ENCODE data around the gene NCAPG2. TPM values are rescaled to one million over a fixed set of nuclear protein-coding genes. Genes with fewer than 3 reads are reported as not detected.
"Not testable (repeated sequence)": the region's sequence is repeated elsewhere in the genome, so short reads cannot be mapped to it uniquely, and the experiment has no call there.

Gene NCAPG2
- total RNA-seq, 1 experiment from 2014 or later: 41.1 TPM

DNA sequence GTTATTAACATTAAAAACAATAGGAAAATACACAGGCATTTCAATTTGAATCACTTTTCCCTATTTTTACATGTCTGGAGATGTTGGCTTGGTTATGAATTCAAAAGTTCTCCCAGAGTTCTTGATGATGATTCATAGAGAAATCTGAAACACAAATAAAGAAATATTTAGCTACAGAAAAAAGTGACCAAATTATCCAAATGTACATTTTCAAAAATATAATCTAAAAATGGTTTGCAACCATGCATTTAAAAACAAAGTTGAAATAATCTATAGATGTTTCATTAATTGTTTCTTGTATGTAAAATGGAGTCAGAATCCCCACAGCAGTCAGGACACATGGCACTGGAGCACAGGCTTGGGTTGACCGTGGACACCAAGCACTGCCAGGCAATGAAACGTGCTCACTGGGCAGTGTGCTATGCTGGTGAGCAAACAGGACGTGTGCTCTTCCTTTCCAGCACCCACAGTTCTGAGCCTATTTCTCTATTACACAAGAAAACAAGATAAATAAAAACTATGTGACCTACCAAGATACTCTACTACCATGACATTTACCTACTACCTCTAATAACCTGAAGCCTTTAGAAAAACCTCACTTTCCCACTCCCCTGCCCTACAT lies 72.9 kb downstream of the NCAPG2 start:
- H3K27me3 ChIP-seq (ENCODE audit: control insufficient read depth, insufficient read depth, low read length): no peaks in the 10 kb centered on the region
- DNase-seq: no peak
- H3K36me3 ChIP-seq (replicated peaks; ENCODE audit: control insufficient read depth, insufficient read depth, low read length): peaks cover 8% of the 10 kb centered on the region
- no peak overlapping the region for H3K4me3 ChIP-seq (ENCODE audit: insufficient read depth, low read depth, low read length)

- DNase-seq; H3K4me3 ChIP-seq (ENCODE audit: insufficient read depth, low read depth, low read length); H3K36me3 ChIP-seq (replicated peaks; ENCODE audit: control insufficient read depth, insufficient read depth, low read length); H3K27me3 ChIP-seq (ENCODE audit: control insufficient read depth, insufficient read depth, low read length): not testable (repeated sequence)
Observed at GRCh38 chr7:158626289-158626688, 78.3 kb downstream of the NCAPG2 start.

GRCh38 chr7:158623241-158623640 lies 81.4 kb downstream of the NCAPG2 start:
- H3K4me3 ChIP-seq (ENCODE audit: insufficient read depth, low read depth, low read length): no peak overlapping the region
- peaks cover 4% of the 10 kb centered on the region; the same call in 1 of the 2 replicates for H3K36me3 ChIP-seq (replicated peaks; ENCODE audit: control insufficient read depth, insufficient read depth, low read length)
- no peaks in the 10 kb centered on the region for H3K27me3 ChIP-seq (ENCODE audit: control insufficient read depth, insufficient read depth, low read length)
- DNase-seq: no peak

DNA sequence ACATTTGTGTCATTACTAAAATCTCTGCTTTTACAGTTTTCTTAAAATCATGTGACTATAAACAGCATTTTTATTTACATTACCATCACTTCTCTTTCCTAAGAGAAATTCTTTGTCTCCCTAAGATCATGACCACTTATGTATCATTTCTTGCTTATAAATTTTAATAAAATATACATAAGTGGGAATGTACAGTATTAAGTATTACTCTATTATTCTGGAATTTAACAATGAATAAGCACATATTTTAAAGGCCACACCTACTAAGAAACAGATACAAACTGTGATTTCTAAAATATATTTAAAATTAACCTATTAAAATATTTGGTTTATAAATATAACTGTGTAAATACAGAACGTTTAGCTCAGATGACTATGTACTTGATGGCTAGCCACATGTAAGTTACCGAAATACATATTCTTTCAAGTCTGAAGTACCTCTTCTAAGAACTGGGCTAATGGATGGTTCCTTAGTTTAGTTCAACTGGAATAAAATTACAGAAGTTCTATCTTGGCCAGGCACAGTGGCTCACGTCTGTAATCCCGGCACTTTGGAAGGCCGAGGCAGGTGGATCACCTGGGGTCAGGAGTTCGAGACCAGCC lies 83.7 kb downstream of the NCAPG2 start:
- Histone ChIP-seq H3K4me3 (ENCODE audit: insufficient read depth, low read depth, low read length) (no peak overlapping the region), H3K36me3 (replicated peaks; ENCODE audit: control insufficient read depth, insufficient read depth, low read length) (no peaks in the 10 kb centered on the region), H3K27me3 (ENCODE audit: control insufficient read depth, insufficient read depth, low read length) (no peaks in the 10 kb centered on the region)
- DNase-seq: no peak

DNA sequence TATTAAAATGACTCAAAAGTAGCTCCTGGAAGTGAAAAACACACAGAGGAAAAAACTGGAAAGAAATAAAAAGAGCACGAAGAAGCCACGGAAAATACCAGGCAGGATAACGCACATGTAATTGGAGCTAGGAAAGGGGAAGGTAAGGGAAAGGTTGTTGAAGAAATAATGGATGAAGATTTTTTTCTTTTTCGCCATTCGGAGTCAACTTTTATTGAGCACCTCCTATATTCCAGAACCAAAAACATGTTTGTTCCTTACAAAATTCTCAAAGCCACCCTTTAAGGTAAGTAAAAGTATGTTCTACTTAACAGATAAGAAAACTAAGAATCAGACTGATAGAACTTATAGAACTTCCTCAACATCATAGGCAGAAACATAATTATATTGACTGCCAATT lies 84.2 kb downstream of the NCAPG2 start:
- no peaks in the 10 kb centered on the region for H3K27me3 ChIP-seq (ENCODE audit: control insufficient read depth, insufficient read depth, low read length)
- no peak overlapping the region for H3K4me3 ChIP-seq (ENCODE audit: insufficient read depth, low read depth, low read length)
- no peak for DNase-seq
- H3K36me3 ChIP-seq (replicated peaks; ENCODE audit: control insufficient read depth, insufficient read depth, low read length): no peaks in the 10 kb centered on the region

- no peak for DNase-seq
- Histone ChIP-seq H3K36me3 (replicated peaks; ENCODE audit: control insufficient read depth, insufficient read depth, low read length) (no peaks in the 10 kb centered on the region), H3K27me3 (ENCODE audit: control insufficient read depth, insufficient read depth, low read length) (no peaks in the 10 kb centered on the region), H3K4me3 (ENCODE audit: insufficient read depth, low read depth, low read length) (no peak overlapping the region)
Observed at GRCh38 chr7:158618745-158619140, 85.9 kb downstream of the NCAPG2 start.

DNA sequence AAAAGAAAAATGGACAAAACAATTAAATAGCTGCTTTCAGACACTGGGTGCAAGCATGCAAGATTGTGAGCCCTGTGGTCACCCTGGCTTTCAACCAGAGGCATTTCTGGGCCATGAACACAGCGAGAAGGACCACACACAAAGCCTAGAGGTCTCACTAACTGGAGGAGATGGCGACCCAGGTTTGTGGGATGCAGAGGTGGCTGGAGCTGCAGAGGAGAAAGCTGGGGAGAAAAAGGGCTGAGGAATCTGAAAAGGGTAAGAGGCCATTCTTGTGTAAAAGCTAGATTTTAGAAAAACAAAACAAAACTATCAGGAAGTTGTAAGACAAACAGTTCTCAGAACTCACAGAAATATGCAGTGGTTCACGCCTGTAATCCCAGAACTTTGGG lies 86.9 kb downstream of the NCAPG2 start:
- H3K36me3 ChIP-seq (replicated peaks; ENCODE audit: control insufficient read depth, insufficient read depth, low read length): no peaks in the 10 kb centered on the region
- no peaks in the 10 kb centered on the region for H3K27me3 ChIP-seq (ENCODE audit: control insufficient read depth, insufficient read depth, low read length)
- DNase-seq: peak; percentile 57
- no peak overlapping the region for H3K4me3 ChIP-seq (ENCODE audit: insufficient read depth, low read depth, low read length)

- Histone ChIP-seq H3K27me3 (ENCODE audit: control insufficient read depth, insufficient read depth, low read length) (no peaks in the 10 kb centered on the region), H3K36me3 (replicated peaks; ENCODE audit: control insufficient read depth, insufficient read depth, low read length) (no peaks in the 10 kb centered on the region), H3K4me3 (ENCODE audit: insufficient read depth, low read depth, low read length) (no peak overlapping the region)
- no peak for DNase-seq
Observed at GRCh38 chr7:158616050-158616449, 88.6 kb downstream of the NCAPG2 start.

GRCh38 chr7:158614700-158615099 lies 89.9 kb downstream of the NCAPG2 start:
- no peak for DNase-seq
- Histone ChIP-seq H3K36me3 (replicated peaks; ENCODE audit: control insufficient read depth, insufficient read depth, low read length) (no peaks in the 10 kb centered on the region), H3K4me3 (ENCODE audit: insufficient read depth, low read depth, low read length) (no peak overlapping the region), H3K27me3 (ENCODE audit: control insufficient read depth, insufficient read depth, low read length) (no peaks in the 10 kb centered on the region)

DNA sequence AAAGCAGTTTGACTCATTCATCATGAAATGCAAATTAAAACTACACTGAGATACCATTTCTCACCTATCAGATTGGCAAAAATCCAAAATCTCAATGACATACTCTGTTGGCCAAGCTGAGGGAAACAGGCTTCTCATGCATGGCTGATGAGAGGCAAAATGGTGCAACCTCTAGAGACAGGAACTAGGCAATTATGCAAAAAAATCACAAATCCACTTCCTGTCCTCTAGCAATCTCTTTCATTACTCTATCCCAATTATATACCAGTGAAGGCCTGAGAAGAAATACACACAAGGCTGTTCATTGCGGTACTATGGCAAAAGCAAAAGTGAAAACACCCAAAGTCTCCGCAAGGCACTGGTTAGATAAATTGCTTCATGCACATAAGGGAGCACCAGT lies 91.1 kb downstream of the NCAPG2 start:
- H3K27me3 ChIP-seq (ENCODE audit: control insufficient read depth, insufficient read depth, low read length): no peaks in the 10 kb centered on the region
- DNase-seq: no peak
- H3K36me3 ChIP-seq (replicated peaks; ENCODE audit: control insufficient read depth, insufficient read depth, low read length): no peaks in the 10 kb centered on the region; the same call in 1 of the 2 replicates
- H3K4me3 ChIP-seq (ENCODE audit: insufficient read depth, low read depth, low read length): no peak overlapping the region

GRCh38 chr7:158612546-158612945 lies 92.1 kb downstream of the NCAPG2 start:
- Histone ChIP-seq H3K27me3 (ENCODE audit: control insufficient read depth, insufficient read depth, low read length) (no peaks in the 10 kb centered on the region), H3K36me3 (replicated peaks; ENCODE audit: control insufficient read depth, insufficient read depth, low read length) (no peaks in the 10 kb centered on the region; the same call in 1 of the 2 replicates), H3K4me3 (ENCODE audit: insufficient read depth, low read depth, low read length) (no peak overlapping the region)
- DNase-seq: no peak

GRCh38 chr7:158611541-158611940 lies 93.1 kb downstream of the NCAPG2 start:
- DNase-seq: no peak
- Histone ChIP-seq H3K4me3 (ENCODE audit: insufficient read depth, low read depth, low read length) (no peak overlapping the region), H3K36me3 (replicated peaks; ENCODE audit: control insufficient read depth, insufficient read depth, low read length) (peaks cover 2% of the 10 kb centered on the region; the same call in 1 of the 2 replicates), H3K27me3 (ENCODE audit: control insufficient read depth, insufficient read depth, low read length) (no peaks in the 10 kb centered on the region)

DNA sequence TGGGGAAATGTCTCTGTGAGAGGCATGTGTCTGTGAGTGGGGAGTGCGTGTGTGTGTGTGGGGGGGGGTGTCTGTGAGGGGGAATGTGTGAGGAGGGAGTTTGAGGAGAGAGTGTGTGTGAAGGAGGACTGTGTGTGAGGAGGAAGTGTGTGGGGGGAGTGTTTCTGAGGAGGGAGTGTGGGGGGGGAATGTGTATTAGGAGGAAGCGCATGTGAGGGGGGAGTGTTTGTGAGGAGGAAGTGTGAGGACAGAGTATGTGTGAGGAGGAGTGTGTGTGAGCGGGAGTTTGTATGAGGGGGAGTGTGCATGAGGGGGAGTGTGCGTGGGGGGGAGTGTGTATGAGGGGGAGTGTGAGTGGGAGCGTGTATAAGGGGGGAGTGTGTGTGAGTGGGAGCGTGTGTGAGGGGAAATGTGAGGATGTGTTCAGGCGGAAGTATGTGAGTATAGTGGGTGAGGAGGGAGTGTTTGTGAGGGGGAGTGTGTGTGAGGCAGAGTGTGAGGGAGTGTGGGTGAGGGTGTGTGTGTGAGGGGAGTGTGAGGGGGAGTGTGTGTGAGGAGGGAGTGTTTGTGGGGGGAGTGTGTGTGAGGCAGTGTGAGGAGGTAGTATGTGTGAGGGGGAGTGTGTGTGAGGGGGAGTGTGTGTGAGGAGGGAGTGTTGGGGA lies 95.2 kb downstream of the NCAPG2 start:
- H3K27me3 ChIP-seq (ENCODE audit: control insufficient read depth, insufficient read depth, low read length): no peaks in the 10 kb centered on the region
- peaks cover 4% of the 10 kb centered on the region for H3K36me3 ChIP-seq (replicated peaks; ENCODE audit: control insufficient read depth, insufficient read depth, low read length)
- H3K4me3 ChIP-seq (ENCODE audit: insufficient read depth, low read depth, low read length): no peak overlapping the region
- DNase-seq: no peak

GRCh38 chr7:158607563-158607962 lies 97.0 kb downstream of the NCAPG2 start:
- Histone ChIP-seq H3K27me3 (ENCODE audit: control insufficient read depth, insufficient read depth, low read length) (no peaks in the 10 kb centered on the region), H3K36me3 (replicated peaks; ENCODE audit: control insufficient read depth, insufficient read depth, low read length) (peaks cover 4% of the 10 kb centered on the region), H3K4me3 (ENCODE audit: insufficient read depth, low read depth, low read length) (no peak overlapping the region)
- DNase-seq: no peak

DNA sequence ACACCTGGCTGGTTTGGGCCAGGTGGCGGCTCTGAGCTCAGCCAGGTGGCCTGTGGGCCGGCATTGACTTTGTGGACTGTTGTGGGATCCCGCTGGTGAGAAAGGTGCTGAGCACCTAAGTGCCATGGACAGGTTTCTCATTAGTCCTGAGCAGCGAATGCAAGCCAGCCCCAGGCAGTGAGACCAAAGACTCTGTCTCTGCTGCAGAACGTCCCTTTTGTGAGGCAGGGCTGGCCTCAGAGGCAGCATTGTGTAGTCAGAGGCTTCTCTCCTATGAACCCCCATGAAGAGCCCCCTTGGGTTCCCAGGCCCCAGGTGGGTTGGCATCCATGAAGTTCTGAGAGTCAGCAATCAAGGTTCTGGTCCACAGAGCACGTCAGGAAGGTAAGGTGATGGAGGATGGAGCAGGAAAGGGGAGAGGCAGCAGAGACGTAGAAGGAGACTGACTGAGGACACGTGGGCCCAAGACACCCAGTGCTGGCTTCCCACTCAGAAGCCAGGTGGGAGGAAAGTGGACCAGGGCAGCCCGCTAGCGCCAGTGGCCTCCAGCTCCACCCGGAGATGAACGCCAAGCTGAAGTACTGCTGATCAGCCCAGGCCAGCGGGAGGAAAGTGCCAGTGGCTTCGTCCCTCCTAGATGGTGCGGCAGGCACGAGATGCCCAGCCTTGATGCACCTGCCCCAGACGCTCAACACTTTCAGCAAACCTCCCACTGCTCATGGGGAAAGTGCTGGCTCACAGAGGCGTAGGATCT lies 97.8 kb downstream of the NCAPG2 start:
- Histone ChIP-seq H3K27me3 (ENCODE audit: control insufficient read depth, insufficient read depth, low read length) (no peaks in the 10 kb centered on the region), H3K36me3 (replicated peaks; ENCODE audit: control insufficient read depth, insufficient read depth, low read length) (peaks cover 4% of the 10 kb centered on the region), H3K4me3 (ENCODE audit: insufficient read depth, low read depth, low read length) (no peak overlapping the region)
- no peak for DNase-seq
